DMS53 (cell line): ENCODE measurements around the gene GRB2.

Experiments
- DNase-seq: peaks from one replicate; lab custom pipeline; 2025; lab: John Stamatoyannopoulos, UW

Gene GRB2

GRCh38 chr17:75412455-75413317 is 7.2 kb upstream of the GRB2 start:
- DNase-seq: peak; percentile 82

- no peak for DNase-seq
Observed at GRCh38 chr17:75411328-75412067, 6.0 kb upstream of the GRB2 start.

GRCh38 chr17:75410141-75410540 is 4.7 kb upstream of the GRB2 start:
- DNase-seq: no peak

GRCh38 chr17:75407655-75408352 is 2.3 kb upstream of the GRB2 start:
- DNase-seq: peak; percentile 12

GRCh38 chr17:75406222-75406615 is 741 bp upstream of the GRB2 start:
- peak; percentile 58 for DNase-seq

- peak; percentile 67 for DNase-seq
Observed at GRCh38 chr17:75404731-75405364, 630 bp downstream of the GRB2 start.

- DNase-seq: peak; percentile 84
Observed at GRCh38 chr17:75404223-75404730, 1.2 kb downstream of the GRB2 start.

- DNase-seq: no peak
Observed at GRCh38 chr17:75403131-75403530, 2.3 kb downstream of the GRB2 start.

GRCh38 chr17:75402026-75402425 is 3.5 kb downstream of the GRB2 start:
- DNase-seq: no peak

- no peak for DNase-seq
Observed at GRCh38 chr17:75400326-75400939, 5.0 kb downstream of the GRB2 start.

GRCh38 chr17:75398279-75398678 is 7.2 kb downstream of the GRB2 start:
- no peak for DNase-seq

- DNase-seq: no peak
Observed at GRCh38 chr17:75397217-75397616, 8.3 kb downstream of the GRB2 start.

- DNase-seq: no peak
Observed at GRCh38 chr17:75396796-75397195, 8.7 kb downstream of the GRB2 start.

- no peak for DNase-seq
Observed at GRCh38 chr17:75396025-75396424, 9.5 kb downstream of the GRB2 start.

- DNase-seq: peak; percentile 64
Observed at GRCh38 chr17:75394332-75394918, 11.1 kb downstream of the GRB2 start.

- DNase-seq: peak; percentile 98
Observed at GRCh38 chr17:75393523-75394331, 11.8 kb downstream of the GRB2 start.

GRCh38 chr17:75392559-75392958 is 12.9 kb downstream of the GRB2 start:
- no peak for DNase-seq

- no peak for DNase-seq
Observed at GRCh38 chr17:75390982-75391381, 14.5 kb downstream of the GRB2 start.

- no peak for DNase-seq
Observed at GRCh38 chr17:75388476-75389030, 16.9 kb downstream of the GRB2 start.

- DNase-seq: no peak
Observed at GRCh38 chr17:75387771-75388170, 17.7 kb downstream of the GRB2 start.
